Measurements from ENCODE around the gene OR9Q1.

DNA sequence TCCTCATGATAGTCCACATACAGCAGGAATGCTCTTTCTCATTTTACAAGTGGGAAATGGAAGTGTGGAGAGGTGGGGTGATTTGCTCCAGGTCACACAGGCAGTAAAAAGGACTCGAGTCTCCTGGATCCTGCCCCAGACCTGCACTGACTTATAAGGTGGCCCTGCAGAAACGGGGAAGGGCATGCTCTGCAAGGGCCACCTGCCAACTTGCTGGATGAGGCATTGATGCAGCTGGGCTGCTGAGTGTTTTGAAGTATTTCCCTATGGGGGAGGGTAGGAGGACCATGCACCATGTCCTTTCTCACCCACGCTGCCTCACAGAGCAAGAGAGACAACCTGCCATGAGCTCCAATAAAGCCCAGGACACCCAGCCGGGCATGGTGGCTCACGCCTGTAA lies 44.0 kb downstream of the OR9Q1 start:
- TF ChIP-seq, protein P1, sequence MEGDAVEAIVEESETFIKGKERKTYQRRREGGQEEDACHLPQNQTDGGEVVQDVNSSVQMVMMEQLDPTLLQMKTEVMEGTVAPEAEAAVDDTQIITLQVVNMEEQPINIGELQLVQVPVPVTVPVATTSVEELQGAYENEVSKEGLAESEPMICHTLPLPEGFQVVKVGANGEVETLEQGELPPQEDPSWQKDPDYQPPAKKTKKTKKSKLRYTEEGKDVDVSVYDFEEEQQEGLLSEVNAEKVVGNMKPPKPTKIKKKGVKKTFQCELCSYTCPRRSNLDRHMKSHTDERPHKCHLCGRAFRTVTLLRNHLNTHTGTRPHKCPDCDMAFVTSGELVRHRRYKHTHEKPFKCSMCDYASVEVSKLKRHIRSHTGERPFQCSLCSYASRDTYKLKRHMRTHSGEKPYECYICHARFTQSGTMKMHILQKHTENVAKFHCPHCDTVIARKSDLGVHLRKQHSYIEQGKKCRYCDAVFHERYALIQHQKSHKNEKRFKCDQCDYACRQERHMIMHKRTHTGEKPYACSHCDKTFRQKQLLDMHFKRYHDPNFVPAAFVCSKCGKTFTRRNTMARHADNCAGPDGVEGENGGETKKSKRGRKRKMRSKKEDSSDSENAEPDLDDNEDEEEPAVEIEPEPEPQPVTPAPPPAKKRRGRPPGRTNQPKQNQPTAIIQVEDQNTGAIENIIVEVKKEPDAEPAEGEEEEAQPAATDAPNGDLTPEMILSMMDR (IDR thresholded peaks at IDR 0.05; ENCODE audit: low read depth, low read length), result no peak
- TF ChIP-seq, protein P2, sequence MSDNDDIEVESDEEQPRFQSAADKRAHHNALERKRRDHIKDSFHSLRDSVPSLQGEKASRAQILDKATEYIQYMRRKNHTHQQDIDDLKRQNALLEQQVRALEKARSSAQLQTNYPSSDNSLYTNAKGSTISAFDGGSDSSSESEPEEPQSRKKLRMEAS (IDR thresholded peaks at IDR 0.05; ENCODE audit: low read depth, low read length), result no peak
- no peak for TF ChIP-seq POLR2A (IDR thresholded peaks at IDR 0.05; ENCODE audit: extremely low read depth, insufficient read length)

Data from NB4 (cell line).